Measurements from ENCODE around the gene MAML2.

The MAML2 gene

GRCh38 chr11:96342961-96343711, at the start of gene MAML2:
MAML2 (minus strand) TSS chr11:96343195; CDS start chr11:96341895, 1,300 bp downstream.
- ChIA-PET CTCF (interaction anchor here (0.5 to 3.0 kb wide), 47 partner anchors 12 to 1497 kb away, joined by 3 to 48 read pairs (median 3); partner anchors contain the start of genes CCDC82 and JRKL), POLR2A (ENCODE audit: low non-redundant PET) (no interaction called here)
- H3K27ac ChIP-seq, result peak within 1 kb of the TSS; percentile 45
- peak; percentile 99 for DNase-seq (ENCODE audit: low spot score)
- TF ChIP-seq, protein P1, sequence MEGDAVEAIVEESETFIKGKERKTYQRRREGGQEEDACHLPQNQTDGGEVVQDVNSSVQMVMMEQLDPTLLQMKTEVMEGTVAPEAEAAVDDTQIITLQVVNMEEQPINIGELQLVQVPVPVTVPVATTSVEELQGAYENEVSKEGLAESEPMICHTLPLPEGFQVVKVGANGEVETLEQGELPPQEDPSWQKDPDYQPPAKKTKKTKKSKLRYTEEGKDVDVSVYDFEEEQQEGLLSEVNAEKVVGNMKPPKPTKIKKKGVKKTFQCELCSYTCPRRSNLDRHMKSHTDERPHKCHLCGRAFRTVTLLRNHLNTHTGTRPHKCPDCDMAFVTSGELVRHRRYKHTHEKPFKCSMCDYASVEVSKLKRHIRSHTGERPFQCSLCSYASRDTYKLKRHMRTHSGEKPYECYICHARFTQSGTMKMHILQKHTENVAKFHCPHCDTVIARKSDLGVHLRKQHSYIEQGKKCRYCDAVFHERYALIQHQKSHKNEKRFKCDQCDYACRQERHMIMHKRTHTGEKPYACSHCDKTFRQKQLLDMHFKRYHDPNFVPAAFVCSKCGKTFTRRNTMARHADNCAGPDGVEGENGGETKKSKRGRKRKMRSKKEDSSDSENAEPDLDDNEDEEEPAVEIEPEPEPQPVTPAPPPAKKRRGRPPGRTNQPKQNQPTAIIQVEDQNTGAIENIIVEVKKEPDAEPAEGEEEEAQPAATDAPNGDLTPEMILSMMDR (conservative IDR thresholded peaks at IDR 0.05; ENCODE audit: low read depth), result peak; percentile 94

GRCh38 chr11:96391698-96392307, 48.8 kb upstream of the MAML2 start:
- TF ChIP-seq, protein P1 (conservative IDR thresholded peaks at IDR 0.05; ENCODE audit: low read depth), result no peak
- no peak overlapping the region for H3K27ac ChIP-seq
- POLR2A ChIA-PET (ENCODE audit: low non-redundant PET), result no interaction called here
- CTCF ChIA-PET, result no interaction called here
- no peak for DNase-seq (ENCODE audit: low spot score)

- ChIA-PET POLR2A (ENCODE audit: low non-redundant PET) (no interaction called here), CTCF (interaction anchor here (0.9 kb wide), 1 partner anchor 47 kb away, joined by 4 read pairs; the partner anchor contains the start of gene MAML2)
- TF ChIP-seq, protein P1 (conservative IDR thresholded peaks at IDR 0.05; ENCODE audit: low read depth), result no peak
- DNase-seq (ENCODE audit: low spot score), result no peak
- peak overlapping the region; percentile 89 for H3K27ac ChIP-seq
Observed at GRCh38 chr11:96390488-96390792, 47.4 kb upstream of the MAML2 start.

- ChIA-PET CTCF (interaction anchor here (0.9 kb wide), 1 partner anchor 47 kb away, joined by 4 read pairs; the partner anchor contains the start of gene MAML2), POLR2A (ENCODE audit: low non-redundant PET) (no interaction called here)
- TF ChIP-seq, protein P1 (conservative IDR thresholded peaks at IDR 0.05; ENCODE audit: low read depth), result no peak
- DNase-seq (ENCODE audit: low spot score), result peak; percentile 97
- peak within 1 kb of the TSS; percentile 89 for H3K27ac ChIP-seq
Observed at GRCh38 chr11:96389720-96390487, 46.9 kb upstream of the MAML2 start, which contains the start of the genes CCDC82 and JRKL. CCDC82 (minus strand) TSS chr11:96389912; CDS start chr11:96384747, 5,165 bp downstream. JRKL (plus strand) TSS chr11:96390013; CDS start chr11:96390650, 637 bp downstream.

DNA sequence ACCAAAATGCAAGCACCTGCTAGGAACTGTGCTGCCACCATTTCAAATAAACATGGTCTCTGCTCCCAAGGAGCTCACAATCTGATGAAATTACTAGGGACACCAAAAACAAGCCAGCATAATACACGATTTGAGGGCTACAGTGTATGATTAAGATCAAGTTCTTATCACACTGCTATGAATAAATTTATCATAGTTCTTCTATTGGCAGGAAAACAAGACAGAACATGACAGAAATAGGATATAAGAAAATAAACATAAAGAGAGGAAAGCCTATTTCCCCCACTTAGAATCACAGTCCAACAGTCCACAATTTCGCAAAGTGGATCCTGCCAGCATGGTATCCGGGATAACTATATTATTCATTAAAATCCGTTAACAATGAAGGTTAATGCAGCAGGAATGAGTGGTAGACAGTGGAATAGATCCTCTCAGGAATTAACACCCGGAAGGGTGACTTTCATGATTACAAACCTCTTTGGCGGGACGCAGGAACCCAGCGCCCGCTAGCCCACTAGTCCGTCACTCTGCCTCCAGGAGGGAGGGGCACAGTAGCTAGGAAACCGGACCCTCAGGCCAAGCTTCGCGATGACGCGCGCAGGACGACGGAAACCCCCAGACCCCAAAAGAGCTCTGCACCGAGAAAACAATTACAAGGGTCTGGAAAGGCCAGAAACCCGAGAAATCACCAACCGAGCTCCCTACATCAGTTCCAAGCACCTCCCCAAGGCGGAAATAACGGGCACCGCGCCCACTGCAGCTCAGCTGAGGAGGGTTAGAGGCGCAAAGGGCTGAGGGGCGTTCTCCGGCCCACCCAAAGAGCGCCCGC, 46.1 kb upstream of the MAML2 start:
- ChIA-PET CTCF (interaction anchor here (1.2 kb wide), 1 partner anchor 47 kb away, joined by 3 read pairs; the partner anchor contains the start of gene MAML2), POLR2A (ENCODE audit: low non-redundant PET) (interaction anchor here (0.6 kb wide), 1 partner anchor 16 kb away, joined by 3 read pairs; no protein-coding TSS in a partner anchor)
- H3K27ac ChIP-seq, result peak overlapping the region; percentile 89
- TF ChIP-seq, protein P1 (conservative IDR thresholded peaks at IDR 0.05; ENCODE audit: low read depth), result no peak
- peak; percentile 44 for DNase-seq (ENCODE audit: low spot score)
